Activated T-cell treated with anti-CD3 and anti-CD28 coated beads, Interleukin-2, amount 50 U/mL, for 4 hours (primary cell): ENCODE results near the gene CXCR5. TPM values are rescaled to one million over a fixed set of nuclear protein-coding genes. Genes with fewer than 3 reads are reported as not detected.

Source experiments
- ATAC-seq, 2 donors: fragments of 200-7000 bp; cut with Tn5 transposase; one replicate each; pipeline ENCODE4 v1.10.0; 2021
- DNase-seq: peaks from one replicate; pipeline ENCODE4 v3.0.0-alpha.2; 2020
- H3K27me3 Mint-ChIP-seq: one replicate; pipeline ENCODE4 v1.8.0; 2021; ENCODE audit warnings: low read depth, mixed read lengths
- H3K36me3 Mint-ChIP-seq: one replicate; pipeline ENCODE4 v1.8.0; 2022; ENCODE audit warnings: mixed read lengths; ENCODE audit not compliant: insufficient read depth
- H3K4me1 Mint-ChIP-seq: one replicate; pipeline ENCODE4 v1.8.0; 2021; ENCODE audit warnings: low read depth, mixed read lengths
- H3K4me3 Mint-ChIP-seq: one replicate; pipeline ENCODE4 v1.8.0; 2021; ENCODE audit warnings: mild to moderate bottlenecking, moderate library complexity, mixed read lengths
- H3K9me3 Mint-ChIP-seq: one replicate; pipeline ENCODE4 v1.8.0; 2021; ENCODE audit warnings: mixed read lengths
- total RNA-seq, 3 donors: library from RNA; stranded (reverse); gene quantifications; one replicate each; pipeline ENCODE4 v1.2.1, GENCODE V29; 2021

The CXCR5 gene
- total RNA-seq, 3 donors from 2014 or later, result 17.6 to 30.8 (median 23.7) TPM

DNA sequence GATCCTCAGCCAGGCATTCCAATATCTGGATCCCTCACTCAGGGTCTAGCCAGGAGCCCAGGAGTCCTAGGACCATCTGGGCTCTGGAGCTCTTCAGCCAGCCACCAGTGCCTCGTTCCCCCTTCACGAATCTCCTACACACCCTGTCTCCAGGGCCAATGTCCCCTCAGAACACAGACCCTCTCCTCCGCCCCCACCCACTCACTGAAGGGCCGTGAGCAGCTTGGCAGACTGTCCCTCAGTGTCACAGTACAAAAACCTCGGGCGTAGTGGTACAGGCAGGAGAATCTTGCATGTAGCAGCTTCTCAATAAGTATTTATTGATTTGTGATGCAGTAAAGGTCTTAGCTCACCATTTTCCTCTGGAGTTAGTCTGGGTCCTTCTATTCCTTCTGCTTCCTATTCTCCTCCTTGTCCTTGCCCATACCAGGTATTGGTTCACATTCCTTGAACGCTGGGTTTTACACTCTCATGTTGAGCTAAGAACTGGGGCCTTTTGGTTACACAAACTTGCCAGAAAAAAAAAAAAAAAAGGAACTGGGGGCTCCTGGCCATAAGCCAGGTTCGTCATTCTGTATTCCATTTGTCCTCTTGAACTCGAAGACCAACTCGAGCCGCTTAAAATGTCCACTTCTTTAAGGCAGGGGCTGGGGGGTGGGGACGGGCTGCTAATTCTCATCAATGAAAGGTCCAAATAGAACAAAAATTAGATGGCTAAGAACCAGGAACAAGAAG, 2.3 kb downstream of the CXCR5 start:
- peak overlapping the region; percentile 81 for H3K4me3 Mint-ChIP-seq
- peaks cover 71% of the 10 kb centered on the region for H3K4me1 Mint-ChIP-seq
- no peaks in the 10 kb centered on the region for H3K27me3 Mint-ChIP-seq
- no peaks in the 10 kb centered on the region for H3K9me3 Mint-ChIP-seq
- peaks cover 9% of the 10 kb centered on the region for H3K36me3 Mint-ChIP-seq
- ATAC-seq (no peak), DNase-seq (no peak)

DNA sequence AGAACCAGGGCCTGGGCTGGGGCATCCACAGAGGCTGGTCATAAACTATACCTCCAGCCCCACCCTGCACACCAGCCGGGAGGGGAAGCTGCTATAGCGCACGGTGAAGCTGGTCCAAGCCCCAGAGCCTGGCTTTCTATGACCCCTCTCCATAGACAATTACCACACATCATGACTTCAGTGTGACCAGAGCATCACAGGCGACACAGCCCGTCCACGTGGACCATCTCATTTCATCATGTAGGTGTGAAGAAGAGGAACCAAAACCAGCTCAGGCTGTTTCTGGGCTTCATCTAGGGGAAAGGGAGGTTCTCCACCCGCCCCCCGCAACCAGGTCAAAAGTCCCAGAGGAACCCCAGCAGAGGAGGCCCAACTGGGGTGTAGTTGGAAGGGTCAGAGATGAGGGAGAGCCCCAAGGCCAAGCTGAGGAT, 3.0 kb downstream of the CXCR5 start:
- Mint-ChIP-seq H3K9me3 (no peaks in the 10 kb centered on the region), H3K36me3 (peaks cover 9% of the 10 kb centered on the region), H3K4me1 (peaks cover 69% of the 10 kb centered on the region), H3K4me3 (peak overlapping the region; percentile 81), H3K27me3 (no peaks in the 10 kb centered on the region)
- ATAC-seq (no peak), DNase-seq (no peak)

DNA sequence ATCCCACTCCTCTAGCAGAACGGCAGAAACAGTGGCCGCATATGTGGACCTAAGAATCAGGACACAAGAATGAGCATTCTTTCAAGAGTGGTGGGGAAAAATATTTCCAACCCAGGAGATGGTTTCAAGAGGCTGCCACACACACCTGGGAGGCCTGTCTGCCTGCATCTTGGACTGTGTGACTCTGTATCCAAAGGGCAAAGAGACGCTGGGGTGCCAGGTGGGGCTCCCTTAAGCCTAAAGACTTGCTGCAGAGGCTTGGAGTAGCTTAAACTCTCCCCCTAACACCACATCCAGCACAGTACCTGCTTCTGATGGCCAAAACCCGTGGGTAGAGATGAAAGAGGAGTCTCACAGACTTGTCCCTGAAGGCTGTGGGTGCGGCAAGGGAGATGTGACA, 3.5 kb downstream of the CXCR5 start:
- Mint-ChIP-seq H3K36me3 (peaks cover 9% of the 10 kb centered on the region), H3K9me3 (no peaks in the 10 kb centered on the region), H3K4me3 (peak overlapping the region; percentile 81), H3K27me3 (no peaks in the 10 kb centered on the region), H3K4me1 (peaks cover 72% of the 10 kb centered on the region)
- no peak for ATAC-seq
- DNase-seq, result no peak

DNA sequence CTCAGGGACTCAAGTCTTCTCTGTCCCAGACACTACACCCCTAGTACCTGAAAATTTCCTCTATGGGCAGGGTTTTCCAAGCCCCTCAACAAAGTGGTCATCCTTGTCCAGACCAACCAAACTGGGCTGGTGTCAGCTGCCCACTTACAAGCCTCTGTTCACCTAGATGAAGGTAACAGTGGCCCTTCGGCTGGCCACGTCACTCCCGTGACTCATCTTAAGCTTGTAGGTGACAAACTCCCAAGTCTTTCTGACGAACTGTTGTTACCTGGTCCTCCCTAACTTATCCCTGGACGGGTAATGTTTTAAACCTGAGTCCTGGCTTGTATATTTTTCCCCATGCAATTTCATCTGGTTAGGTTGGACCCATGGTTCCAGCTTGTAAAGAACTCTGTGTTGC, 4.7 kb downstream of the CXCR5 start:
- ATAC-seq (no peak), DNase-seq (no peak)
- Mint-ChIP-seq H3K9me3 (no peaks in the 10 kb centered on the region), H3K4me1 (peaks cover 73% of the 10 kb centered on the region), H3K27me3 (no peaks in the 10 kb centered on the region), H3K4me3 (peak overlapping the region; percentile 52), H3K36me3 (peaks cover 9% of the 10 kb centered on the region)

DNA sequence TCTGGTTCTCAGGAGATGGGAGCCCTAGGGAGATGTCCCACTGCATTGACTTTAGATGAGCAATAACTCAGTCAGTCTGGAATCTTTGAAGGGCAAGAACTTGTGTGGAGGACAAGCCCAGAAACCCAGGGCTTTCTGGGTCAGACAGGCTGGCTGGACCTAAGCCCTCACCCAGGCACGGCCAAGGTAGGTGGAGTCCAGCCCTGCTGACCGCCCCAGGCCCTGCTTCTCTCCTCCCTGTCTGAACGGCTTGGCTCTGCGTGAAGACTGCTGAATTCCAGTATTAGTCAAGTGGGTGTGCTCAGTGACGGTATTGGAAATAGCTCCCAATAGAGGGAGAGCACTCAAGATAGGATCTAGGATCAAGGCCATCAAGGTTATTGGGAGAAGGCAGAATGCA, 6.1 kb downstream of the CXCR5 start:
- Mint-ChIP-seq H3K9me3 (no peaks in the 10 kb centered on the region), H3K4me3 (no peak overlapping the region), H3K36me3 (peaks cover 15% of the 10 kb centered on the region), H3K27me3 (no peaks in the 10 kb centered on the region), H3K4me1 (peaks cover 74% of the 10 kb centered on the region)
- ATAC-seq, result no peak
- DNase-seq, result no peak

- H3K4me1 Mint-ChIP-seq, result peaks cover 90% of the 10 kb centered on the region
- peak overlapping the region; percentile 31 for H3K4me3 Mint-ChIP-seq
- H3K36me3 Mint-ChIP-seq, result peaks cover 18% of the 10 kb centered on the region
- ATAC-seq, result peak; percentile 32 to 42
- no peaks in the 10 kb centered on the region for H3K27me3 Mint-ChIP-seq
- H3K9me3 Mint-ChIP-seq, result no peaks in the 10 kb centered on the region
- peak; percentile 49 for DNase-seq
These were observed 8.8 kb downstream of the CXCR5 start for GRCh38 chr11:118892514-118892913.

- no peak for DNase-seq
- no peaks in the 10 kb centered on the region for H3K9me3 Mint-ChIP-seq
- peak overlapping the region; percentile 31 for H3K4me3 Mint-ChIP-seq
- H3K27me3 Mint-ChIP-seq, result no peaks in the 10 kb centered on the region
- H3K36me3 Mint-ChIP-seq, result peaks cover 20% of the 10 kb centered on the region
- no peak for ATAC-seq
- peaks cover 91% of the 10 kb centered on the region for H3K4me1 Mint-ChIP-seq
These were observed 9.3 kb downstream of the CXCR5 start for GRCh38 chr11:118892964-118893363.

DNA sequence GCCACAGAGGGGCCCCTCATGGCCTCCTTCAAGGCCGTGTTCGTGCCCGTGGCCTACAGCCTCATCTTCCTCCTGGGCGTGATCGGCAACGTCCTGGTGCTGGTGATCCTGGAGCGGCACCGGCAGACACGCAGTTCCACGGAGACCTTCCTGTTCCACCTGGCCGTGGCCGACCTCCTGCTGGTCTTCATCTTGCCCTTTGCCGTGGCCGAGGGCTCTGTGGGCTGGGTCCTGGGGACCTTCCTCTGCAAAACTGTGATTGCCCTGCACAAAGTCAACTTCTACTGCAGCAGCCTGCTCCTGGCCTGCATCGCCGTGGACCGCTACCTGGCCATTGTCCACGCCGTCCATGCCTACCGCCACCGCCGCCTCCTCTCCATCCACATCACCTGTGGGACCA, 10.0 kb downstream of the CXCR5 start:
- DNase-seq (no peak), ATAC-seq (no peak)
- no peak overlapping the region for H3K4me3 Mint-ChIP-seq
- no peaks in the 10 kb centered on the region for H3K9me3 Mint-ChIP-seq
- peaks cover 20% of the 10 kb centered on the region for H3K36me3 Mint-ChIP-seq
- no peaks in the 10 kb centered on the region for H3K27me3 Mint-ChIP-seq
- peaks cover 85% of the 10 kb centered on the region for H3K4me1 Mint-ChIP-seq

- ATAC-seq (no peak), DNase-seq (no peak)
- H3K4me1 Mint-ChIP-seq, result peaks cover 80% of the 10 kb centered on the region
- no peaks in the 10 kb centered on the region for H3K27me3 Mint-ChIP-seq
- no peak overlapping the region for H3K4me3 Mint-ChIP-seq
- peaks cover 20% of the 10 kb centered on the region for H3K36me3 Mint-ChIP-seq
- H3K9me3 Mint-ChIP-seq, result no peaks in the 10 kb centered on the region
These were observed 10.5 kb downstream of the CXCR5 start for GRCh38 chr11:118894192-118894591.

GRCh38 chr11:118895093-118896039, 11.7 kb downstream of the CXCR5 start:
- peak overlapping the region; percentile 72 for H3K4me3 Mint-ChIP-seq
- ATAC-seq, result peak; percentile 82 to 83
- peaks cover 69% of the 10 kb centered on the region for H3K4me1 Mint-ChIP-seq
- H3K36me3 Mint-ChIP-seq, result peaks cover 19% of the 10 kb centered on the region
- no peaks in the 10 kb centered on the region for H3K27me3 Mint-ChIP-seq
- peak; percentile 66 for DNase-seq
- no peaks in the 10 kb centered on the region for H3K9me3 Mint-ChIP-seq

- no peak overlapping the region for H3K4me3 Mint-ChIP-seq
- DNase-seq (no peak), ATAC-seq (no peak)
- H3K36me3 Mint-ChIP-seq, result peaks cover 18% of the 10 kb centered on the region
- no peaks in the 10 kb centered on the region for H3K9me3 Mint-ChIP-seq
- H3K27me3 Mint-ChIP-seq, result no peaks in the 10 kb centered on the region
- peaks cover 62% of the 10 kb centered on the region for H3K4me1 Mint-ChIP-seq
These were observed 12.8 kb downstream of the CXCR5 start for GRCh38 chr11:118896472-118896913.

DNA sequence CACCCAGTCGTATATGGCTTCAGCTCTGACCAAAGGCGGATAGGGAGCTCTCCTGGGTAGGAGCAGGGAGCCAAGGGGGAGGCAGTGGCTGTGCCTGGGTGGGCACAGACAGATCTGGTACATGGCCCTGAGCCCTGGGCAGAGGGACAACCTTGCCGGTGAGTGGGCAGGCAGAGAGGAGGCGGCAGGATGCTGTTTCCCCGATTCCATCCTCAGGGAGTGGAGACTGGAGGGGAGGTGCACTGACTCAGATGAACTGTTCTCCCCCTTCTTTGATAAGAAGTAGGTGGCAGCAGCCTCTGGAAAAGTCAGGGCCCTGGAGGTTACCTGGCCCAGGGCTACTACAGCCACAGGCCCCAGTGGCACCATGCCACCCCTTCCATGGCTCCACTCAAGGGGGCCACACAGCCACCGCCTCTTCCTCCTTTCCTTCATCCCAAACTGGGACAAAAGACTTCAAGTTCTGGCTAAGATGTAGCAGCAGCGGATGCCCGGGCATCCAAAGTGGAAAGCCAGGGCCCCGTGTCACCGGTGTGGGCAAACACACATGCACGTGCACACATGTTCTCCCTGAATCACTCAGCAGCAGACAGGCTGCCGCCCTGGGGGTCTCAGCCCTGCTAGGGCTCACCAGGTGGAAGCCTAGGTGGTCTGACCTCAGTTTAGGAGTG, 13.4 kb downstream of the CXCR5 start:
- no peak for DNase-seq
- no peak for ATAC-seq

DNA sequence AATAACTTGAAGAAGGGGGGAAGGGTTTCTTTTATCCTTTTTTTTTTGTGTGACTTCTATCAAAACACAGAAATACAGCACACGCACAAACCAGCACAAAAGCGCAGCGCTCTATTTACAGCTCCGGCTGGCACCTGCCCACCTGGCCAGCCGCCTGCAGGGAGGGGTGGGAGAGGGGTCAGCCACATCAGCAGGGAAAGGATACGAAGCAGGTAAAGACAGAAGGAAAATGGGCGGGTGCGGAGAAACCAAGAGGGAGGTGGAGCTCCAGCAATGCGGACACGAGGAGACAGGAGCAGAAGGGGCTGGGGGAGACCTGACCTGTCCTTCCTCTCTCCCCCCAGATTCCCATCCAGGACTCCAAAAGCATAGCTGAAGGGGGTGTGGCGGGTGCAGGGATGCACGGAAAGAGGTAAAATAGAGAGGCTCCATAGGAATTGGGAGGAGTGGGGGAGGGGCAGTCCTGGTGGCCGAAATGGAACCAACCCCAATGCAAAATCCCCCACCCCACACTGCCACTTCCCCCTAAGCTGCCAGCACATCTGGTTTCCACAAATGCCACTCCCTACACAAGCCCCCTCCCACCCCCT, 14.1 kb downstream of the CXCR5 start:
- H3K4me1 Mint-ChIP-seq, result peaks cover 51% of the 10 kb centered on the region
- H3K27me3 Mint-ChIP-seq, result no peaks in the 10 kb centered on the region
- peaks cover 21% of the 10 kb centered on the region for H3K36me3 Mint-ChIP-seq
- no peak overlapping the region for H3K4me3 Mint-ChIP-seq
- H3K9me3 Mint-ChIP-seq, result no peaks in the 10 kb centered on the region
- ATAC-seq, result no peak
- no peak for DNase-seq

More for the DNA sequence above, 13.4 kb downstream of the CXCR5 start:
- Mint-ChIP-seq H3K27me3 (no peaks in the 10 kb centered on the region), H3K4me1 (peaks cover 58% of the 10 kb centered on the region), H3K9me3 (no peaks in the 10 kb centered on the region), H3K4me3 (no peak overlapping the region), H3K36me3 (peaks cover 20% of the 10 kb centered on the region)
